ENCODE data around the gene ARPC1B.
"Not testable (repeated sequence)": the region's sequence is repeated elsewhere in the genome, so short reads cannot be mapped to it uniquely, and the experiment has no call there.

Gene ARPC1B

DNA sequence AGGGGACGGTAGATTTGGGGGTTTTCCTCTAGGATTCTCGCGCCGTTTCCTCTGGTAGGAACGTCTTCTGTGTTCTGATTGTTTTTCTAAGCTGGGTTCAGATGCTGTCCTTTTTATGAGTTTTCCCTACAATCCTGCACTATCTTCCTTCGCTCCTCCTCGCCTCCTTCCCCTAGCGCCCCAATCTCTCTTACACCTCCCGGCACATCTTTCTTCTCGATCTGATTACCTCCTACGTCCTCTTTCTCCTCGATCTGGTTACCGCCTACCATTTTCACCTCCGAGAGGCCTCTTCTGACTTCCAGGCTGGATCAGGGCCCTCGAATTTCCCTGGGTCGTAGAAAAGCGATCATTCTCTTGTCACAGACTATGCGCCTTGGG lies 34.7 kb downstream of the ARPC1B start:
- no peak for DNase-seq
- peaks cover 58% of the 10 kb centered on the region for H3K36me3 ChIP-seq
- peak overlapping the region; percentile 79 for H3K4me3 ChIP-seq (ENCODE audit: low read depth, low read length)
- H3K4me1 ChIP-seq, result peaks cover 4% of the 10 kb centered on the region; the same call in 1 of the 2 replicates
- TF ChIP-seq, protein P1, sequence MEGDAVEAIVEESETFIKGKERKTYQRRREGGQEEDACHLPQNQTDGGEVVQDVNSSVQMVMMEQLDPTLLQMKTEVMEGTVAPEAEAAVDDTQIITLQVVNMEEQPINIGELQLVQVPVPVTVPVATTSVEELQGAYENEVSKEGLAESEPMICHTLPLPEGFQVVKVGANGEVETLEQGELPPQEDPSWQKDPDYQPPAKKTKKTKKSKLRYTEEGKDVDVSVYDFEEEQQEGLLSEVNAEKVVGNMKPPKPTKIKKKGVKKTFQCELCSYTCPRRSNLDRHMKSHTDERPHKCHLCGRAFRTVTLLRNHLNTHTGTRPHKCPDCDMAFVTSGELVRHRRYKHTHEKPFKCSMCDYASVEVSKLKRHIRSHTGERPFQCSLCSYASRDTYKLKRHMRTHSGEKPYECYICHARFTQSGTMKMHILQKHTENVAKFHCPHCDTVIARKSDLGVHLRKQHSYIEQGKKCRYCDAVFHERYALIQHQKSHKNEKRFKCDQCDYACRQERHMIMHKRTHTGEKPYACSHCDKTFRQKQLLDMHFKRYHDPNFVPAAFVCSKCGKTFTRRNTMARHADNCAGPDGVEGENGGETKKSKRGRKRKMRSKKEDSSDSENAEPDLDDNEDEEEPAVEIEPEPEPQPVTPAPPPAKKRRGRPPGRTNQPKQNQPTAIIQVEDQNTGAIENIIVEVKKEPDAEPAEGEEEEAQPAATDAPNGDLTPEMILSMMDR (IDR thresholded peaks at IDR 0.05; ENCODE audit: low read depth, low read length), result no peak
- no peaks in the 10 kb centered on the region for H3K27me3 ChIP-seq
- H3K9me3 ChIP-seq, result no peaks in the 10 kb centered on the region

DNA sequence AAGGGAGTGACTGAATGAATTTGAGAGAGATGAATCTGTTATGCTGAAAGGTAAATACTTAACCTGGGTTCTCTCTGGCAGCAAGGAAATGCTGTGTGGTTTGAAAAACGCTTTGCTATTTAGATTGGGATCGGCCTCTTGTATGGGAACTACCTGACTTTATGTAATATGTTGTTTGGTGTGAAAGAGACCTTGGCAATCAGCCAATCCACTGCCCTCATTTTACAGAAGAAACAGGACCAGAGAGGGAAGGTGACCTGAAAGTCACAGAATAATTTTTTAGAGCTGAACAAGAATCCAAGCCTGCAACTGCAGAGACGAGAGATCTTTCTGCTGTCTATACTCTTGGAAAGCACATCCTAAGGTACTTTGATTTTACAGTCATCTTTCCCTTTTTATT lies 35.3 kb downstream of the ARPC1B start:
- Histone ChIP-seq H3K27me3 (no peaks in the 10 kb centered on the region), H3K36me3 (peaks cover 58% of the 10 kb centered on the region), H3K9me3 (no peaks in the 10 kb centered on the region), H3K4me1 (peaks cover 4% of the 10 kb centered on the region; the same call in 1 of the 2 replicates), H3K4me3 (ENCODE audit: low read depth, low read length) (peak overlapping the region; percentile 79)
- no peak for DNase-seq
- TF ChIP-seq, protein P1 (IDR thresholded peaks at IDR 0.05; ENCODE audit: low read depth, low read length), result no peak

DNA sequence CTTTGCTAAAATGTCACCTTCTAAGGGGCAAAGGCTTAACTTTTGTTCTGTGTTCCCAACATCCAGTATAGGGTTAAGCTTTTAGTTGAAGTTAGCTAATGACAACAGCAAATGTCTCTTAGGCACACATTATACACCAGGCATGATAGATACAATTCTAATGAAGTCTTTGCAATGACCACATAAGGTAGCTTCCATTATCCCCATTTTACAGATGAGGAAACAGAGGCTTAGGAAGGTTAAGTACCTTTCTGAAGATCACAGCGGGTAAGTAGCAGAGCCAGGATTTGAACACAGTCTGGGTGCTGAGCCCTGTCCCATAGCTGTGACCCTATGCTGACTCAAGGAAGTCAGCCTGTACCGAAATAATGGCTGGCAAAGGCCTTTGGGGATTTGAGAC lies 36.1 kb downstream of the ARPC1B start:
- Histone ChIP-seq H3K9me3 (no peaks in the 10 kb centered on the region), H3K27me3 (no peaks in the 10 kb centered on the region), H3K36me3 (peaks cover 60% of the 10 kb centered on the region), H3K4me3 (ENCODE audit: low read depth, low read length) (peak overlapping the region; percentile 79; the same call in 1 of the 2 replicates), H3K4me1 (peaks cover 4% of the 10 kb centered on the region; the same call in 1 of the 2 replicates)
- TF ChIP-seq, protein P1 (IDR thresholded peaks at IDR 0.05; ENCODE audit: low read depth, low read length), result no peak
- no peak for DNase-seq

DNA sequence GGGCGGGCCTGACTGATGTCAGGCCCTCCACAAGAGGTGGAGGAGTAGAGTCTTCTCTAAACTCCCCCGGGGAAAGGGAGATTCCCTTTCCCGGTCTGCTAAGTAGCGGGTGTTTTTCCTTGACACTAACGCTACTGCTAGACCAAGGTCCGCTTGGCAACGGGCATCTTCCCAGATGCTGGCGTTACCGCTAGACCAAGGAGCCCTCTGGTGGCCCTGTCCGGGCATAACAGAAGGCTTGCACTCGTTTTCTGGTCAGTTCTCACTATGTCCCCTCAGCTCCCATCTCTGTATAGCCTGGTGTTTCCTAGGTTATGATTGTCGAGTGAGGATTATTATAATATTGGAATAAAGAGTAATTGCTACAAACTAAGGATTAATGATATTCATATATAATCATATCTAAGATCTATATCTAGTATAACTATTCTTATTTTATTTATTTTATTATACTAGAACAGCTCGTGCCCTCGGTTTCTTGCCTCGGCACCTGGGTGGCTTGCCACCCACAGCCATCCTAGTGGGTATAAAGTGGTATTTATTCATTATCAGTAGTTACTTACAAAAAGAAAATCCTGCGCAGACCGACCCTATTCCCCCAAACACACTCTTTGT lies 41.1 kb downstream of the ARPC1B start:
- H3K9me3 ChIP-seq; H3K4me3 ChIP-seq (ENCODE audit: low read depth, low read length); H3K27me3 ChIP-seq; H3K4me1 ChIP-seq: not testable (repeated sequence)
- TF ChIP-seq, protein P1 (IDR thresholded peaks at IDR 0.05; ENCODE audit: low read depth, low read length), result peak; percentile 71
- peaks cover 89% of the 10 kb centered on the region for H3K36me3 ChIP-seq
- peak; percentile 79 for DNase-seq

DNA sequence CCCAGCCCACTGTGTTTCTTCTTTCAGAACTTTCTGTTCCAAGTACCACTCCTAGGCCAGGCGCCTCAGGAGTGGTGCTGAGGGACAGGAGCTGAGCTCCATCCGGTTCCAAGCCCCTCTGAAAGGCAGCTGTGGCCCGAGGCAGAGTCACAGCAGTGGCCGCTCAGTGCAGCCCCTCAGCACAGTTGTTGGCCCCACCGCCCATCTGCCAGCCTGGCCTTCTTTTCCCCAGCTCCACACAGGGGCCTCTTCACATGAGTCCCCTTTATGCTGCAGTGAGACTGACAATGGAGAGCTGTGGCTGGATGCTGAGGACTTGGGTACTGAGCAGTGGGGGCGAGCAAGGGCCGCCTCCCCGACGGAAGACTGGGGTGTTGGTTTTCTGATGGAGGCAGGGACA lies 43.7 kb downstream of the ARPC1B start:
- Histone ChIP-seq H3K27me3 (no peaks in the 10 kb centered on the region), H3K36me3 (peaks cover 81% of the 10 kb centered on the region), H3K9me3 (no peaks in the 10 kb centered on the region), H3K4me1 (no peaks in the 10 kb centered on the region), H3K4me3 (ENCODE audit: low read depth, low read length) (no peak overlapping the region)
- TF ChIP-seq, protein P1 (IDR thresholded peaks at IDR 0.05; ENCODE audit: low read depth, low read length), result no peak
- no peak for DNase-seq

DNA sequence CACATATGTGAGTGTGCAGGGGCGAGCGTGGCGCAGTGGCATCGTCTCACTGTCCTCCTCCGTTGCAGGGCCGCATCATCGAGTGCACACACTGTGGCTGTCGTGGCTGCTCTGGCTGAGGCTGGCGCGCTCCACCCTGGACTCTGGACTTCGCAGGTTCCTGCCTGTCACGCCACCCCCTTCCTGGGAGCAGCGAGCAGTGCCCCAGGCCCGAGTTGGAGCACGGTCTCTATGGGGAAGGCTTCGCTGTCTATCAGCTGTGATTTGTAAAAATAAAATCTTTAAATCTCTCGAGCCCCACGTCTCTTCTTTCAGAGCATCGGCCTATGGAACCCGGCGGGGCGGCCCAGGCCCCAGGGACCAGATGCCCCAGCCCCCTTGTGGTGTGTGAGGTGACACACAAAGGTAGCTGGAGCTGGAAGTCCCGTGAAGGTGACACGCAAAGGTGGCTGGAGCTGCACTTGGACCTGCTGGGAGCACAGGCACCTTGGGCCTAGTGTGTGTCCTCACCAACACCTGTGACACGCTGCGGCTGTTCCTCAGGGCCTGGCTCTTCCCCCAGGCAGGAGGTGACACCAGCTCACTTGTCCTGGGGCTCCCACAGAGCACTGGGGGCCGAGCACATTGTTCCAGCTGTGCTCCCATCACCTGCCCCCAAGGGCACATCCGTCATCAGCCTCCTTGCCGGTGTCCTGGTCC lies 44.9 kb downstream of the ARPC1B start:
- no peak for DNase-seq
- Histone ChIP-seq H3K27me3 (no peaks in the 10 kb centered on the region), H3K4me1 (no peaks in the 10 kb centered on the region), H3K9me3 (no peaks in the 10 kb centered on the region), H3K4me3 (ENCODE audit: low read depth, low read length) (no peak overlapping the region), H3K36me3 (peaks cover 83% of the 10 kb centered on the region)
- TF ChIP-seq, protein P1 (IDR thresholded peaks at IDR 0.05; ENCODE audit: low read depth, low read length), result no peak

All from BE2C (cell line).